ENCODE results near the gene FOXN3. TPM values are rescaled to one million over a fixed set of nuclear protein-coding genes. Genes with fewer than 3 reads are reported as not detected.
"Not testable (repeated sequence)": the region's sequence is repeated elsewhere in the genome, so short reads cannot be mapped to it uniquely, and the experiment has no call there.

The FOXN3 gene
- total RNA-seq, 6 experiments from 2014 or later: 41.5 to 74.2 (median 55.8) TPM

DNA sequence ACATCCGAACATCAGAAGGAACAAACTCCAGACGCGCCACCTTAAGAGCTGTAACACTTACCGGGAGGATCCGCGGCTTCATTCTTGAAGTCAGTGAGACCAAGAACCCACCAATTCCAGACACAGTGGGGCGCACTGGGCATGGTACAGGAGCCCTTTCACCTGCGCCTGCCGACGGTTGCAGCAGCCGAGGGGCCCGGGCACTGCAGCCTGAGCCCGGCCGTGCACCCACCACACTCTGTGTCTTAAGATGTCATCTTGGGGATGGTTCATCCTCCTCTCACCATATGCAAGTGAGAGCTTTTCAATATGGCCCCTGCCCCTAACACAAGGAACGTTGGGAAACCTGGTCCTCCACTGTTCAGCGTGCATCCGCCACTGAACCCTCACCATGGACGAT lies 304.3 kb downstream of the FOXN3 start:
- 84% methylated on average over 6 of the region's 18 CpGs for WGBS (ENCODE audit: insufficient coverage, low coverage, low lambda C conversion rate, missing lambda C conversion rate)
- Histone ChIP-seq H3K9me3 (no peaks in the 10 kb centered on the region), H3K4me3 (no peak overlapping the region), H3K27me3 (no peaks in the 10 kb centered on the region), H3K27ac (no peak overlapping the region), H3K36me3 (no peaks in the 10 kb centered on the region), H3K4me1 (no peaks in the 10 kb centered on the region)
- intact Hi-C loops (cut with DNase I): no loop called here
- ATAC-seq (no peak), DNase-seq (no peak)
- TF ChIP-seq, protein P1, sequence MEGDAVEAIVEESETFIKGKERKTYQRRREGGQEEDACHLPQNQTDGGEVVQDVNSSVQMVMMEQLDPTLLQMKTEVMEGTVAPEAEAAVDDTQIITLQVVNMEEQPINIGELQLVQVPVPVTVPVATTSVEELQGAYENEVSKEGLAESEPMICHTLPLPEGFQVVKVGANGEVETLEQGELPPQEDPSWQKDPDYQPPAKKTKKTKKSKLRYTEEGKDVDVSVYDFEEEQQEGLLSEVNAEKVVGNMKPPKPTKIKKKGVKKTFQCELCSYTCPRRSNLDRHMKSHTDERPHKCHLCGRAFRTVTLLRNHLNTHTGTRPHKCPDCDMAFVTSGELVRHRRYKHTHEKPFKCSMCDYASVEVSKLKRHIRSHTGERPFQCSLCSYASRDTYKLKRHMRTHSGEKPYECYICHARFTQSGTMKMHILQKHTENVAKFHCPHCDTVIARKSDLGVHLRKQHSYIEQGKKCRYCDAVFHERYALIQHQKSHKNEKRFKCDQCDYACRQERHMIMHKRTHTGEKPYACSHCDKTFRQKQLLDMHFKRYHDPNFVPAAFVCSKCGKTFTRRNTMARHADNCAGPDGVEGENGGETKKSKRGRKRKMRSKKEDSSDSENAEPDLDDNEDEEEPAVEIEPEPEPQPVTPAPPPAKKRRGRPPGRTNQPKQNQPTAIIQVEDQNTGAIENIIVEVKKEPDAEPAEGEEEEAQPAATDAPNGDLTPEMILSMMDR (IDR thresholded peaks at IDR 0.05): no peak
- TF ChIP-seq POLR2A (IDR thresholded peaks at IDR 0.05): no peak

DNA sequence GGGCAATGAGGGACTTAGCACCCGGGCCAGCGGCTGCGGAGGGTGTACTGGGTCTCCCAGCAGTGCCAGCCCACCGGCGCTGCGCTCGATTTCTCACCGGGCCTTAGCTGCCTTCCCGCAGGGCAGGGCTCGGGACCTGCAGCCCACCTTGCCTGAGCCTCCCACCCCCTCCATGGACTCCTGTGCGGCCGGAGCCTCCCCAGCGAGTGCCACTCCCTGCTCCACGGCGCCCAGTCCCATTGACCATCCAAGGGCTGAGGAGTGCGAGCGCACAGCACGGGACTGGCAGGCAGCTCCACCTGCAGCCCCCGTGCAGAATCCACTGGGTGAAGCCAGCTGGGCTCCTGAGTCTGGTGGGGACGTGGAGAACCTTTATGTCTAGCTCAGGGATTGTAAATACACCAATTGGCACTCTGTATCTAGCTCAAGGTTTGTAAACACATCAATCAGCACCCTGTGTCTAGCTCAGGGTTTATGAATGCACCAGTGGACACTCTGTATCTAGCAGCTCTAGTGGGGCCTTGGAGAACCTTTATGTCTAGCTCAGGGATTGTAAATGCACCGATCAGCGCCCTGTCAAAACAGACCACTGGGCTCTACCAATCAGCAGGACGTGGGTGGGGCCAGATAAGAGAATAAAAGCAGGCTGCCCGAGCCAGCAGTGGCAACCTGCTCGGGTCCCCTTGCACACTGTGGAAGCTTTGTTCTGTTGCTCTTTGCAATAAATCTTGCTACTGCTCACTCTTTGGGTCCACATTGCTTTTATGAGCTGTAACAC lies 305.1 kb downstream of the FOXN3 start:
- H3K27ac ChIP-seq; H3K4me3 ChIP-seq; intact Hi-C loops (cut with DNase I); H3K36me3 ChIP-seq; H3K27me3 ChIP-seq; DNase-seq; H3K9me3 ChIP-seq; ATAC-seq; H3K4me1 ChIP-seq: not testable (repeated sequence)
- 60% methylated on average over 1 of the region's 25 CpGs for WGBS (ENCODE audit: insufficient coverage, low coverage, low lambda C conversion rate, missing lambda C conversion rate)

GRCh38 chr14:89111232-89111631 lies 305.8 kb downstream of the FOXN3 start:
- ATAC-seq; H3K36me3 ChIP-seq; intact Hi-C loops (cut with DNase I); H3K4me3 ChIP-seq; H3K27ac ChIP-seq; DNase-seq; H3K4me1 ChIP-seq; H3K27me3 ChIP-seq; H3K9me3 ChIP-seq: not testable (repeated sequence)
- WGBS (ENCODE audit: insufficient coverage, low coverage, low lambda C conversion rate, missing lambda C conversion rate): 100% methylated on average over 1 of the region's 13 CpGs

DNA sequence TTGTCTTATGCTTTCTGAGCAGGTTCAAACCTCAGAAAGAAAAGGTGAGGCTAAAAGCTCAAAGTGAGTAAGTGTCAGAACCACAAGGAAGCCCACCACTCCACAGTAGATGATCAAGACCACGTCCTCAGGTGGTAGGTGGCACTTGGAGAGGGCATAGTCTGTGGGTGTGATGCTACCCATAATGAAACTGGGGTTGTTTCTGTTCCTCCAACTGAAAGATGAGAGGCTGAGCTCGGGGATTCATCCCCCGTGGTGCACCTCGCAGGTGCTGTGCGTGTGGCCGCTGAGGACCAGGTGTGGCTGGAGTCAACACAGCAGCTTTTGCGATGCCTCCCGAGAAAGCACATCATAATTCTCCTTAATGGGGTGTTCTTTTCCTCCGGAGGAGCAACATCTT lies 306.9 kb downstream of the FOXN3 start:
- TF ChIP-seq, protein P1 (IDR thresholded peaks at IDR 0.05): no peak
- no peak for TF ChIP-seq POLR2A (IDR thresholded peaks at IDR 0.05)
- ATAC-seq: no peak
- Histone ChIP-seq H3K4me3 (no peak overlapping the region), H3K9me3 (no peaks in the 10 kb centered on the region), H3K27ac (no peak overlapping the region), H3K27me3 (no peaks in the 10 kb centered on the region), H3K36me3 (no peaks in the 10 kb centered on the region), H3K4me1 (no peaks in the 10 kb centered on the region)
- no peak for DNase-seq
- WGBS (ENCODE audit: insufficient coverage, low coverage, low lambda C conversion rate, missing lambda C conversion rate): no CpG with 5 or more reads among the region's 9 CpGs
- intact Hi-C loops (cut with DNase I): no loop called here

DNA sequence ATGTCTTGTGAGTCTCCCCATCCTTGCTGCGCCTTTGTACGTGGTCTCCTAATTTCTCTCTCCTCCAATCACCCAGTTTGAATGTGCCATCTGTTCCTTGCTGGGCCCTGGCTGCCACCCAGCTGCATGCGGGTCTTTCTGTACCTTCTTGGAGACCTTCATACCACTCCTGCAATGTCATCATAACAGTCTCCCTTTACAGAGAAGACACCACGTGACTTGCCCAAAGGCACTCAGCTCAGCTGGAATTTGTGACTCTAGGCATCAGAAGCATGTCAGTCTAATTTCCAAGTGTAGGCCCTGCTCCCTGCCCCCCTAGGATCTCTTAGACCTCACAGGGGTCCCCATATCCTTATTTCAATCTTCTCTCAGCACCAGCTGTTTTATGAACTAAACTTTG lies 308.4 kb downstream of the FOXN3 start:
- 96% methylated on average over 4 of the region's 4 CpGs for WGBS (ENCODE audit: insufficient coverage, low coverage, low lambda C conversion rate, missing lambda C conversion rate)
- ATAC-seq (no peak), DNase-seq (no peak)
- intact Hi-C loops (cut with DNase I): no loop called here
- Histone ChIP-seq H3K36me3 (no peaks in the 10 kb centered on the region), H3K9me3 (no peaks in the 10 kb centered on the region), H3K27me3 (no peaks in the 10 kb centered on the region), H3K4me1 (no peaks in the 10 kb centered on the region), H3K4me3 (no peak overlapping the region), H3K27ac (no peak overlapping the region)
- no peak for TF ChIP-seq POLR2A (IDR thresholded peaks at IDR 0.05)
- TF ChIP-seq, protein P1 (IDR thresholded peaks at IDR 0.05): no peak
